ENCODE data around the gene DNAJB12.

The DNAJB12 gene

DNA sequence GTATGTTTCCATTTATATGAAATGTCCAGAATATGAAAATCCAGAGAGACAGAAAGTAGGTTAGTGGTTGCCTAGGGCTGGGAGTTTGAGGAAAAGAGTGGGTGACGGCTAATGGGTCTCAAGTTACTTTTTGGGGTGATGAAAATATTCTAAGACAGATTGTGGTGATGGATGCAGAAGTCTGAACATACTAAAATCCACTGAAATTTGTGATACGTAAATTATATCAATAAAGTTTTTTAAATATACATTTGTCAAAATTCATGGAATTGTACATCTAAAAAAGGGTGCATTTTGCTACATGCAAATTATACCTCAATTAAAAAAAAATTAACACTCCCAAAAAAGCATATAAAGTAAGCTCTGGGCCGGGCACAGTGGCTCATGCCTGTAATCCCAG, 71.6 kb downstream of the DNAJB12 start:
- DNase-seq: no peak

Data from NCI-H2029 treated with DMSO at 0.1 percent for 48 hours (cell line).